Gastroesophageal sphincter (tissue), 4 donors: Measurements from ENCODE around the gene EPHB2. TPM values are rescaled to one million over a fixed set of nuclear protein-coding genes. Genes with fewer than 3 reads are reported as not detected.

Experiments
- ATAC-seq: fragments of 150-250 bp; one replicate; pipeline ENCODE4 v1.9.1; 2016; ENCODE audit warnings: mild to moderate bottlenecking, moderate library complexity
- H3K27ac ChIP-seq, 4 donors: fragments of 200-600 bp; sonication (generic) in 3 of 4; 1 replicate in 3 of 4; 2 replicates in 1 of 4; pipeline ENCODE4 v1.5.1; 2016 to 2019
- H3K27me3 ChIP-seq: fragments of 200-600 bp; sonication (generic); one replicate; pipeline ENCODE4 v1.5.1; 2019
- H3K36me3 ChIP-seq, 2 donors: fragments of 200-600 bp; sonication (generic); one replicate each; pipeline ENCODE4 v1.5.1; 2019; ENCODE audit warnings: control low read depth in 1 of 2
- H3K4me1 ChIP-seq, 3 donors: fragments of 200-600 bp; sonication (generic); 1 replicate in 2 of 3; 2 replicates in 1 of 3; pipeline ENCODE4 v1.5.1; 2016 to 2019; ENCODE audit warnings: control low read depth in 2 of 3
- H3K4me3 ChIP-seq, 2 donors: fragments of 200-600 bp; sonication (generic); one replicate each; pipeline ENCODE4 v1.5.1; 2019; ENCODE audit warnings: mild to moderate bottlenecking in 1 of 2, moderate library complexity in 1 of 2
- H3K9me3 ChIP-seq, 3 donors: fragments of 200-600 bp; sonication (generic); one replicate each; pipeline ENCODE4 v1.5.1; 2017 to 2019; ENCODE audit warnings: control low read depth in 2 of 3
- CTCF ChIP-seq, 4 experiments: fragments of 200-600 bp in 2 of 4; fragments of 450-650 bp in 2 of 4; sonication (generic) in 1 of 4; IDR thresholded peaks; one replicate each; pipeline ENCODE4 v1.5.1; 2017 to 2019; ENCODE audit warnings: antibody characterized with exemption in 4 of 4, mild to moderate bottlenecking in 2 of 4, moderate library complexity in 2 of 4
- EP300 ChIP-seq: sonication (generic); formaldehyde crosslinking; IDR thresholded peaks from one replicate; pipeline ENCODE4 v1.6.1; 2017; ENCODE audit warnings: antibody characterized with exemption, mild to moderate bottlenecking
- POLR2A ChIP-seq, 2 donors: fragments of 450-650 bp; IDR thresholded peaks; one replicate each; pipeline ENCODE4 v1.6.1; 2017; ENCODE audit warnings: antibody characterized with exemption in 2 of 2, mild to moderate bottlenecking in 2 of 2, moderate library complexity in 1 of 2
- POLR2AphosphoS5 ChIP-seq: sonication (generic); formaldehyde crosslinking; IDR thresholded peaks from one replicate; pipeline ENCODE4 v1.6.1; 2017; ENCODE audit warnings: antibody characterized with exemption
- WGBS, 2 donors: methylation state at CpG; one replicate each; pipeline ENCODE4 v1.1.5; 2018; ENCODE audit warnings: low coverage in 1 of 2; 5-methylcytosine and 5-hydroxymethylcytosine counted together
- total RNA-seq, 4 donors: library from RNA; depleted of rRNA; stranded (reverse); fragments of >200 nt; gene quantifications; one replicate each; pipeline ENCODE4 v1.1.0, GENCODE V29; 2016

EPHB2 gene
- total RNA-seq, 4 donors from 2014 or later, result 2.0 to 5.9 (median 2.6) TPM

GRCh38 chr1:22749919-22750684 is 39.5 kb downstream of the EPHB2 start:
- Histone ChIP-seq H3K4me3 (no peak overlapping the region), H3K27ac (peak overlapping the region in 3 of 4 donors; percentile 41 to 66 (median 51)), H3K9me3 (no peaks in the 10 kb centered on the region), H3K36me3 (no peaks in the 10 kb centered on the region), H3K27me3 (no peaks in the 10 kb centered on the region), H3K4me1 (peaks cover 0 to 25% (median 6%) of the 10 kb centered on the region in 3 donors)
- WGBS, 2 donors, result 0 to 8% methylated on average over 2 to 5 of the region's 5 CpGs
- TF ChIP-seq CTCF (IDR thresholded peaks at IDR 0.05), result no peak
- peak; percentile 89 for TF ChIP-seq POLR2AphosphoS5
- peak; percentile 87 for ATAC-seq

GRCh38 chr1:22750685-22751051 is 40.0 kb downstream of the EPHB2 start:
- 0 to 29% methylated on average over 1 of the region's 1 CpG for WGBS, 2 donors
- Histone ChIP-seq H3K9me3 (no peaks in the 10 kb centered on the region), H3K36me3 (no peaks in the 10 kb centered on the region), H3K27ac (peak overlapping the region in 3 of 4 donors; percentile 3 to 66 (median 51)), H3K4me1 (peaks cover 0 to 25% (median 6%) of the 10 kb centered on the region in 3 donors), H3K4me3 (no peak overlapping the region), H3K27me3 (no peaks in the 10 kb centered on the region)
- TF ChIP-seq POLR2A (IDR thresholded peaks at IDR 0.05) (no peak), CTCF (IDR thresholded peaks at IDR 0.05) (no peak), EP300 (no peak), POLR2AphosphoS5 (no peak)
- peak; percentile 49 for ATAC-seq

- Histone ChIP-seq H3K27ac (peak overlapping the region in 3 of 4 donors; percentile 3 to 66 (median 51)), H3K4me3 (no peak overlapping the region), H3K9me3 (no peaks in the 10 kb centered on the region), H3K4me1 (peaks cover 0 to 25% (median 6%) of the 10 kb centered on the region in 3 donors), H3K27me3 (peaks cover 4% of the 10 kb centered on the region), H3K36me3 (no peaks in the 10 kb centered on the region)
- peak; percentile 2 for ATAC-seq
- WGBS, 2 donors, result 33 to 60% methylated on average over 1 of the region's 6 CpGs
- no peak for TF ChIP-seq CTCF (IDR thresholded peaks at IDR 0.05)
- no peak for TF ChIP-seq POLR2A (IDR thresholded peaks at IDR 0.05)
- TF ChIP-seq EP300, result no peak
- no peak for TF ChIP-seq POLR2AphosphoS5
Observed at GRCh38 chr1:22751124-22751531, 40.5 kb downstream of the EPHB2 start.

- Histone ChIP-seq H3K4me3 (no peak overlapping the region), H3K4me1 (peaks cover 0 to 25% (median 6%) of the 10 kb centered on the region in 3 donors), H3K36me3 (no peaks in the 10 kb centered on the region), H3K27ac (no peak overlapping the region), H3K27me3 (peaks cover 13% of the 10 kb centered on the region), H3K9me3 (no peaks in the 10 kb centered on the region)
- ATAC-seq, result no peak
- WGBS, 2 donors, result 89 to 96% methylated on average over 1 of the region's 1 CpG
- TF ChIP-seq POLR2A (IDR thresholded peaks at IDR 0.05) (no peak), EP300 (no peak), POLR2AphosphoS5 (no peak), CTCF (IDR thresholded peaks at IDR 0.05) (no peak)
Observed at GRCh38 chr1:22752339-22752738, 41.7 kb downstream of the EPHB2 start.

GRCh38 chr1:22753481-22753971 is 42.9 kb downstream of the EPHB2 start:
- WGBS, 2 donors, result 56 to 65% methylated on average over 4 to 7 of the region's 12 CpGs

More at GRCh38 chr1:22753481-22753971, 42.9 kb downstream of the EPHB2 start:
- Histone ChIP-seq H3K27me3 (peaks cover 13% of the 10 kb centered on the region), H3K4me3 (no peak overlapping the region), H3K9me3 (no peaks in the 10 kb centered on the region), H3K27ac (peak overlapping the region in 2 of 4 donors; percentile 11 to 43), H3K36me3 (no peaks in the 10 kb centered on the region), H3K4me1 (peaks cover 0 to 25% (median 6%) of the 10 kb centered on the region in 3 donors)
- no peak for TF ChIP-seq CTCF (IDR thresholded peaks at IDR 0.05)
- TF ChIP-seq POLR2A (IDR thresholded peaks at IDR 0.05), result no peak
- TF ChIP-seq EP300, result no peak
- no peak for TF ChIP-seq POLR2AphosphoS5
- ATAC-seq, result peak; percentile 58
